Measurements from ENCODE around the gene CPNE8.

CPNE8 gene

GRCh38 chr12:38880288-38880687 lies 25.1 kb downstream of the CPNE8 start:
- Histone ChIP-seq H3K36me3 (ENCODE audit: control insufficient read depth in 5 of 5, insufficient read depth in 5 of 5, low read length in 5 of 5) (peaks cover 0 to 3% (median 0%) of the 10 kb centered on the region in 5 donors), H3K4me1 (ENCODE audit: control insufficient read depth in 5 of 5, insufficient read depth in 5 of 5, low read length in 5 of 5) (peaks cover 0 to 4% (median 0%) of the 10 kb centered on the region in 5 donors), H3K9me3 (ENCODE audit: control insufficient read depth in 5 of 5, low read length in 5 of 5) (peaks cover 0 to 7% (median 4%) of the 10 kb centered on the region in 5 donors), H3K27ac (ENCODE audit: low read depth, low read length) (no peak overlapping the region), H3K9ac (ENCODE audit: low read length in 5 of 5) (no peak overlapping the region), H3K4me3 (ENCODE audit: low read depth in 1 of 5, low read length in 5 of 5) (no peak overlapping the region), H3K27me3 (ENCODE audit: control insufficient read depth in 5 of 5, insufficient read depth in 4 of 5, low read length in 5 of 5) (no peaks in the 10 kb centered on the region)

- Histone ChIP-seq H3K9me3 (ENCODE audit: control insufficient read depth in 5 of 5, low read length in 5 of 5) (peaks cover 0 to 7% (median 4%) of the 10 kb centered on the region in 5 donors), H3K4me1 (ENCODE audit: control insufficient read depth in 5 of 5, insufficient read depth in 5 of 5, low read length in 5 of 5) (peaks cover 0 to 4% (median 0%) of the 10 kb centered on the region in 5 donors), H3K9ac (ENCODE audit: low read length in 5 of 5) (no peak overlapping the region), H3K36me3 (ENCODE audit: control insufficient read depth in 5 of 5, insufficient read depth in 5 of 5, low read length in 5 of 5) (peaks cover 0 to 3% (median 0%) of the 10 kb centered on the region in 5 donors), H3K27me3 (ENCODE audit: control insufficient read depth in 5 of 5, insufficient read depth in 4 of 5, low read length in 5 of 5) (no peaks in the 10 kb centered on the region), H3K27ac (ENCODE audit: low read depth, low read length) (no peak overlapping the region), H3K4me3 (ENCODE audit: low read depth in 1 of 5, low read length in 5 of 5) (no peak overlapping the region)
Measured at GRCh38 chr12:38878986-38879385, 26.4 kb downstream of the CPNE8 start.

- Histone ChIP-seq H3K27ac (ENCODE audit: low read depth, low read length) (no peak overlapping the region), H3K4me3 (ENCODE audit: low read depth in 1 of 5, low read length in 5 of 5) (no peak overlapping the region), H3K9me3 (ENCODE audit: control insufficient read depth in 5 of 5, low read length in 5 of 5) (peaks cover 0 to 7% (median 4%) of the 10 kb centered on the region in 5 donors), H3K9ac (ENCODE audit: low read length in 5 of 5) (no peak overlapping the region), H3K4me1 (ENCODE audit: control insufficient read depth in 5 of 5, insufficient read depth in 5 of 5, low read length in 5 of 5) (peaks cover 0 to 4% (median 0%) of the 10 kb centered on the region in 5 donors), H3K36me3 (ENCODE audit: control insufficient read depth in 5 of 5, insufficient read depth in 5 of 5, low read length in 5 of 5) (peaks cover 0 to 3% (median 0%) of the 10 kb centered on the region in 5 donors), H3K27me3 (ENCODE audit: control insufficient read depth in 5 of 5, insufficient read depth in 4 of 5, low read length in 5 of 5) (no peaks in the 10 kb centered on the region)
Measured at GRCh38 chr12:38878333-38878705, 27.1 kb downstream of the CPNE8 start.

GRCh38 chr12:38875586-38876228 lies 29.7 kb downstream of the CPNE8 start:
- H3K9me3 ChIP-seq (ENCODE audit: control insufficient read depth in 5 of 5, low read length in 5 of 5): no peaks in the 10 kb centered on the region
- H3K4me1 ChIP-seq (ENCODE audit: control insufficient read depth in 5 of 5, insufficient read depth in 5 of 5, low read length in 5 of 5): peaks cover 0 to 12% (median 7%) of the 10 kb centered on the region in 5 donors
- H3K27ac ChIP-seq (ENCODE audit: low read depth, low read length): no peak overlapping the region
- no peak overlapping the region for H3K4me3 ChIP-seq (ENCODE audit: low read depth in 1 of 5, low read length in 5 of 5)
- no peaks in the 10 kb centered on the region for H3K36me3 ChIP-seq (ENCODE audit: control insufficient read depth in 5 of 5, insufficient read depth in 5 of 5, low read length in 5 of 5)
- no peaks in the 10 kb centered on the region for H3K27me3 ChIP-seq (ENCODE audit: control insufficient read depth in 5 of 5, insufficient read depth in 4 of 5, low read length in 5 of 5)
- H3K9ac ChIP-seq (ENCODE audit: low read length in 5 of 5): no peak overlapping the region

- peak overlapping the region; percentile 16 for H3K27ac ChIP-seq (ENCODE audit: low read depth, low read length)
- H3K4me3 ChIP-seq (ENCODE audit: low read depth in 1 of 5, low read length in 5 of 5): no peak overlapping the region
- no peak overlapping the region for H3K9ac ChIP-seq (ENCODE audit: low read length in 5 of 5)
- H3K36me3 ChIP-seq (ENCODE audit: control insufficient read depth in 5 of 5, insufficient read depth in 5 of 5, low read length in 5 of 5): no peaks in the 10 kb centered on the region
- H3K9me3 ChIP-seq (ENCODE audit: control insufficient read depth in 5 of 5, low read length in 5 of 5): no peaks in the 10 kb centered on the region
- peaks cover 0 to 8% (median 7%) of the 10 kb centered on the region in 5 donors for H3K4me1 ChIP-seq (ENCODE audit: control insufficient read depth in 5 of 5, insufficient read depth in 5 of 5, low read length in 5 of 5)
- H3K27me3 ChIP-seq (ENCODE audit: control insufficient read depth in 5 of 5, insufficient read depth in 4 of 5, low read length in 5 of 5): no peaks in the 10 kb centered on the region
Measured at GRCh38 chr12:38872561-38872960, 32.8 kb downstream of the CPNE8 start.

- Histone ChIP-seq H3K4me1 (ENCODE audit: control insufficient read depth in 5 of 5, insufficient read depth in 5 of 5, low read length in 5 of 5) (peaks cover 0 to 8% (median 7%) of the 10 kb centered on the region in 5 donors), H3K36me3 (ENCODE audit: control insufficient read depth in 5 of 5, insufficient read depth in 5 of 5, low read length in 5 of 5) (no peaks in the 10 kb centered on the region), H3K27ac (ENCODE audit: low read depth, low read length) (no peak overlapping the region), H3K9ac (ENCODE audit: low read length in 5 of 5) (no peak overlapping the region), H3K4me3 (ENCODE audit: low read depth in 1 of 5, low read length in 5 of 5) (no peak overlapping the region), H3K27me3 (ENCODE audit: control insufficient read depth in 5 of 5, insufficient read depth in 4 of 5, low read length in 5 of 5) (no peaks in the 10 kb centered on the region), H3K9me3 (ENCODE audit: control insufficient read depth in 5 of 5, low read length in 5 of 5) (no peaks in the 10 kb centered on the region)
Measured at GRCh38 chr12:38872156-38872555, 33.2 kb downstream of the CPNE8 start.

GRCh38 chr12:38869036-38869435 lies 36.4 kb downstream of the CPNE8 start:
- no peak overlapping the region for H3K9ac ChIP-seq (ENCODE audit: low read length in 5 of 5)
- H3K4me1 ChIP-seq (ENCODE audit: control insufficient read depth in 5 of 5, insufficient read depth in 5 of 5, low read length in 5 of 5): peaks cover 0 to 8% (median 7%) of the 10 kb centered on the region in 5 donors
- no peaks in the 10 kb centered on the region for H3K27me3 ChIP-seq (ENCODE audit: control insufficient read depth in 5 of 5, insufficient read depth in 4 of 5, low read length in 5 of 5)
- H3K9me3 ChIP-seq (ENCODE audit: control insufficient read depth in 5 of 5, low read length in 5 of 5): no peaks in the 10 kb centered on the region
- H3K36me3 ChIP-seq (ENCODE audit: control insufficient read depth in 5 of 5, insufficient read depth in 5 of 5, low read length in 5 of 5): no peaks in the 10 kb centered on the region
- H3K4me3 ChIP-seq (ENCODE audit: low read depth in 1 of 5, low read length in 5 of 5): no peak overlapping the region
- no peak overlapping the region for H3K27ac ChIP-seq (ENCODE audit: low read depth, low read length)

GRCh38 chr12:38850461-38850860 lies 54.9 kb downstream of the CPNE8 start:
- Histone ChIP-seq H3K27me3 (ENCODE audit: control insufficient read depth in 5 of 5, insufficient read depth in 4 of 5, low read length in 5 of 5) (no peaks in the 10 kb centered on the region), H3K4me3 (ENCODE audit: low read depth in 1 of 5, low read length in 5 of 5) (no peak overlapping the region), H3K36me3 (ENCODE audit: control insufficient read depth in 5 of 5, insufficient read depth in 5 of 5, low read length in 5 of 5) (no peaks in the 10 kb centered on the region), H3K9me3 (ENCODE audit: control insufficient read depth in 5 of 5, low read length in 5 of 5) (peaks cover 0 to 6% (median 0%) of the 10 kb centered on the region in 5 donors), H3K4me1 (ENCODE audit: control insufficient read depth in 5 of 5, insufficient read depth in 5 of 5, low read length in 5 of 5) (peaks cover 0 to 4% (median 0%) of the 10 kb centered on the region in 5 donors), H3K9ac (ENCODE audit: low read length in 5 of 5) (no peak overlapping the region), H3K27ac (ENCODE audit: low read depth, low read length) (no peak overlapping the region)

GRCh38 chr12:38847247-38847646 lies 58.1 kb downstream of the CPNE8 start:
- Histone ChIP-seq H3K4me1 (ENCODE audit: control insufficient read depth in 5 of 5, insufficient read depth in 5 of 5, low read length in 5 of 5) (peaks cover 0 to 4% (median 0%) of the 10 kb centered on the region in 5 donors), H3K27me3 (ENCODE audit: control insufficient read depth in 5 of 5, insufficient read depth in 4 of 5, low read length in 5 of 5) (no peaks in the 10 kb centered on the region), H3K36me3 (ENCODE audit: control insufficient read depth in 5 of 5, insufficient read depth in 5 of 5, low read length in 5 of 5) (no peaks in the 10 kb centered on the region), H3K4me3 (ENCODE audit: low read depth in 1 of 5, low read length in 5 of 5) (no peak overlapping the region), H3K27ac (ENCODE audit: low read depth, low read length) (no peak overlapping the region), H3K9me3 (ENCODE audit: control insufficient read depth in 5 of 5, low read length in 5 of 5) (no peaks in the 10 kb centered on the region), H3K9ac (ENCODE audit: low read length in 5 of 5) (no peak overlapping the region)

GRCh38 chr12:38844267-38844666 lies 61.1 kb downstream of the CPNE8 start:
- Histone ChIP-seq H3K27me3 (ENCODE audit: control insufficient read depth in 5 of 5, insufficient read depth in 4 of 5, low read length in 5 of 5) (no peaks in the 10 kb centered on the region), H3K4me1 (ENCODE audit: control insufficient read depth in 5 of 5, insufficient read depth in 5 of 5, low read length in 5 of 5) (peaks cover 0 to 4% (median 0%) of the 10 kb centered on the region in 5 donors), H3K4me3 (ENCODE audit: low read depth in 1 of 5, low read length in 5 of 5) (no peak overlapping the region), H3K27ac (ENCODE audit: low read depth, low read length) (no peak overlapping the region), H3K36me3 (ENCODE audit: control insufficient read depth in 5 of 5, insufficient read depth in 5 of 5, low read length in 5 of 5) (no peaks in the 10 kb centered on the region), H3K9me3 (ENCODE audit: control insufficient read depth in 5 of 5, low read length in 5 of 5) (no peaks in the 10 kb centered on the region), H3K9ac (ENCODE audit: low read length in 5 of 5) (no peak overlapping the region)

Data from subcutaneous abdominal adipose tissue (tissue), 5 donors.